GM19395 (cell line): Measurements from ENCODE around the gene CNOT2.
A peak's percentile ranks its signal among the peaks of the same experiment; 100 is the strongest.
"Not testable (repeated sequence)": the region's sequence is repeated elsewhere in the genome, so short reads cannot be mapped to it uniquely, and the experiment has no call there.

Source experiments
- ATAC-seq: cut with Tn5 transposase; IDR thresholded peaks from one replicate; pipeline ENCODE4 v1.9.1; 2021; ENCODE audit warnings: mild to moderate bottlenecking, moderate library complexity; ENCODE audit not compliant: unreplicated experiment

CNOT2 gene

DNA sequence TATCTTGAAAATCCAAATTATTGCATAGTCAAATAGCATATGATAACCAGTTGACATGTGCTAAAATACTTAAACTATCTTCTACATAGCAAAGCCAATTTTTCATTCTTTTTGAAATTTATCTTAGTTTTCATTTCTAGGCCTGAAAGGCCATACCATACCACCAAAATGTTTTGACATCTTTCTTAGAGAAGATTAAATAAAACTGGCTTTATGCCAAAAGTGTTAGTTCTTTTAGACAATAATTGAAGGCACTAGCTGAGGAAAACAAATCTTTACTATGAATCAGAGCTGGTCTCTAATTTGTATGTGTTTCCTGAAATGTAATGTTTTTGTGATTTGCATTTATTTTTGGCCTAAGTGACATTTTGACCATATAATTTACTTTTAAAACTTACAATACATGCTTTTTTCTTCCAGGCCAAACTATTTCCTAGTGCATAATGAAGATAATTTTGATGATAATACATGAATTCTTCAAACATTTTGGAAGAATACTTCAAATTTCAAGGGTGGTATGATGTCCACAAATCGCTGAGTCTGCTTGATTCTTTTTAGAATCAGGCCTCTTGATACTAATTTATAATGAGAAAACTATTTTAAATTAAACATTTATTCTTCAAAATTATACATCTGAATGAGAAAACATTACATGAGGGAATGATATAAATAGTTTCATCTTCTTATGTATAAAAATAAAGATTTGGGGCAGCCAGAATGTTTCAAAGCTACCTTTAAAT lies 116.4 kb downstream of the CNOT2 start:
- no peak for ATAC-seq

DNA sequence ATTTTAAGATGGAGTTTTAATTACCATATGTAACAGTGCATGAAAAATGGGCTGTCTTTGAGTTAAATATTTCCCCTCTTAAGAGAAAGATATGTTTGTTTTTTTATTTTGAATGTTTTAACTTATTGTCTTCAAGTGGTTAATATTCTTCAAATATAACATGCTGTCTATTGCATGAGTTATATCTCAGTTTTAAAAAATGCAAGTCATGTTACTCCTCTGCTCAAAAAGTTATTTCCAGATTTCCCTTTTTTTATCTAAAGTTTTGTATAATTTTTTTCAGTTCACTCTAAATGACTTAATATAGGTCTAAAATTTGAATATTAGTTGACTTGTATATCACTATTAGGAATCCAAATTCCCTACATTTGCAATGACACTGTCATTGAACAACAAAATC lies 117.0 kb downstream of the CNOT2 start:
- no peak for ATAC-seq

DNA sequence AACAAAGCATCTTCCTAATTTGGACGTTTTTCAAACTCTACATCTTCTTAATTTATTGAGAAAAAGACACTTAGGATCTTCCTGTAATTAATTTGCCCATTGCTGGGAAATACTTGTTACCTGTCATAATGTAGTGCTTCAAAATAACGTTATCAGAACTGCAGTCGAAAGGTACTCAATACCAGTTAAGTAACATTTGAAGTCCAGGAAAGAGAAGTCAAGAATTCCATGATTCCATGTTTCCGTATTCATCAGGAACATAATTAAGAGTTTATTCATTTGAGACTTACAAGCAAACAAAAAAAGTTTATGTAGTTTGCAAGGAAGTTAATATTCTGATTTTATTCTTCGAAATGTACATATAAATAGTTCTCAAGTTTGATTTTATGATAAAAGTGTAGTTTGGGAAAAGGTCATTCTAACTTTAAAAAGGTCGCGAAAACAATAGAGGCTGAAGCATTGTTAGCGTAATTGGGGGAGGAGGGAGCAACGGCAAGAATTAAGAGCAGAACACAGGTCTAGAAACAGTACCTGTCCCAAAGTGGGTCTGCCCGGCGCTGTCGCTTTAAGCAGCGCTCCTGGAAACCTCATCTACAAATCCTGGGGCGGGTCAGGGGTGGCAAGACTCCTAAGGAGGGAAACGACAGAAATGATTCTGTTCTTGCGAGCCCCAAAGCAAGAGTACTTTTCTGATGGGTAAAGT lies 121.6 kb downstream of the CNOT2 start:
- peak; percentile 1 for ATAC-seq

DNA sequence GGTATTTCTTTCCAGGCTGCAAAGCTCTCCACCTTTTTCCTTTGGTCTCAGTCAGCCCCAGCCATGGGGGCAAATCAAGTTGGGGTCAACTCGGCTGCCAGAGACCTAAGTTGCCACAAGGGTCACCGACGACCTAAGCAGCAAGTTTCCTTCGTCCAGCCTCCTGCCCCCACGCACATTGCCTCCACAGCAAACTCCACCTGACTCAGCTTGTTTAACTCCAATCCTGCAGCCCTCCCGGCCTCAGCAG lies 122.1 kb downstream of the CNOT2 start:
- no peak for ATAC-seq

DNA sequence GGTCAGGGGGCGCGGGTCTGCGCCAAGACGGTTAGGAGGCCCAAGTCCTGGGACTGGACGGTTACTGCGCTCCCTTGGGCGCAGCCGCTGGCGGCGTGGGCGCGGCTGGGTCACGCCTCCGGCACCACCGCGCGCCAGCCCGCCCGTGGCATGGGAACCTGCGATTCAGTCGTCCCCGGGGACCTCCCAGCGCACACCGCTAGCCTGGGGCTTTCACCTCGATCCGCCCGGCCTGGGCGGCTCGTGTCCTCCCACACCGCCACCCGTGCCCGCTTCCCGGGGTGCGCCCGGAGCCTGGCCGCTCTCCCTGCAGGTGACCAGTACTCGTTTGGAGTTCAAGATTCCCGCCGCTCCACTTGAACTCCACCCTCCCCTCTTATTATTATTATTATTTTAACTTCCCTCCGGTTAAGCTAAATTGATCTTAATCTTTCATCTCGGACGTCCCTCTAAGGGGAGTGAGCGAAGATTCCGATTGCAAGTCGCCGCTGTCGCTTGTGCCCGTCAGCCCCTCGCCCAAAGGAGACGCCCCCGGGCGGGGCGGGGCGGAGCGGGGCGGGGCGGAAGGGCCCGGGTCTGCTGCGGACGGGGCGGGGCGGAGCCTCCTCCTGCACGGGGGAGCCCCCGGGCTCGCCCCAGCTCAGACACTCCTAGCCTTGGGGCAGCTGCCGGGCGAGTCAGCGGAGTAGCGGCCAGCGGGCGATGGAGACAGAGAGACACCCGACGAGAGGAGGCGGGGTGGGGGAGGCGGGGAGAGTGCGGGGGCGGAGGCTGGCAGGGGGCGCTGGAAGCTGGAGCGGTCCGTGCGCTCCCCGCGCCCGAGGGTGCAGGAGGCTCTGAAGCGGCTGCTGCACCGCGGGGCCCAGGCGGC lies 122.7 kb downstream of the CNOT2 start, which contains the start of gene KCNMB4:
KCNMB4 (plus strand) TSS at position 643 of the 871 bp plus-strand sequence. CDS start 445 bp downstream, outside the sequence.
- peak; percentile 80 for ATAC-seq

DNA sequence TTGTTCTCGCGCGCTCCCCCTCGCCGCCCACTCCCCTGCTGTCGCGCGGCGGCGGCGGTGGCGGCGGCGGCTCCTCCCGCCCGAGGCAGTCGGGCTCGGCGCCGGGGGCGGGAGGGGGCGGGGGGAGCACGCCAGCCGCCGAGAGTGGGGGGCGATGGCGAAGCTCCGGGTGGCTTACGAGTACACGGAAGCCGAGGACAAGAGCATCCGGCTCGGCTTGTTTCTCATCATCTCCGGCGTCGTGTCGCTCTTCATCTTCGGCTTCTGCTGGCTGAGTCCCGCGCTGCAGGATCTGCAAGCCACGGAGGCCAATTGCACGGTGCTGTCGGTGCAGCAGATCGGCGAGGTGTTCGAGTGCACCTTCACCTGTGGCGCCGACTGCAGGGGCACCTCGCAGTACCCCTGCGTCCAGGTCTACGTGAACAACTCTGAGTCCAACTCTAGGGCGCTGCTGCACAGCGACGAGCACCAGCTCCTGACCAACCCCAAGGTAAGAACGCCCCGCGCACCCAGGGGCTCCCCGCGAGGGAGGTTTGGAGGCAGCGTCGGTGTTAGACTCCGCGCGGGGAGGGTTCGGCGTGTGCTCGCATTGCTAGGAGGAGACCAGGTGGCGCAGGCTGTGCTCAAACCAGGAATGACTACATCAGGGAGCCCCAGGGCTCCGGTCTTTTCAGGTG lies 123.5 kb downstream of the CNOT2 start:
- ATAC-seq, result peak; percentile 55

DNA sequence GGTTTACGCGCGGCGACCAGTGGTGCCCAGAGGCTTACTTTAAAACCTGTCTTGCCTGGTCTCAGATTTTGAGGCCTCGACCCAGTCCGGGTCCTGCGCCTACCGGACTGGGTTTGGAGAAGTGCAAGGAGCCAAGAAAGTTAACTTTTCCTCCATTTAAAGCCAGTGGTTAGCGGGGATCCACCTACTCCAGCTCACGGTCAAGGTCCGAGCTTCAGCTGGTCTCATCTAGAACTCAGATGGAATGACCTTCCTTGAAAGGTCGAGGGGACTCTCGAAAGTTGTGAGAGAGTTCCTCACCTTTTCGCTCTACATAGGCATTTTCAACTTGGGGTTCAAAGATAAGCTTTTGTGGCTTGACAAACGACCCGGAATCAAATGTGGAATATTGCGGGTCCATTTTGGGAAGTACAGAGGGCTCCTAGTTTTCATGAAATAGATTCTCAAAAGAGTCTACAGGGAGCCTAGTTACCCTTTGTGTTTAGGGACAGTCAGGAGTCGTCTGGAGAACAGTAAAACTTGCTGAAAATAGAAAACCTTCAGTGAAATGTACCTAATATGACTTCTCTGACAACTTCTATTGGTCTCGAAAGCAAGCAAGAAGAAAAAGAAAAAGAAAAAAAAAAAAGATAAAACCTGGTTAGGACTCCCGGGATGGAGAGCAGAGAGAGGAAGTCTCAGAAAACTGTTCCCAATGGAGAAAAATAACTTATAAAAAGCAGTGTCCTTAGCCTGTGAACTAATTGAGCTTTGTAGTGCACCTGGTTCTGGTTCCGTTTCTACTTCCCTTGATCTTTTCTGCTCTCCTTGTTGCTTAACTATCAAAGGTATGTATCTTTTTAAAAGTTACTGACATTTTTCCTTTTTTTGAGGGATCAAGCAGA lies 124.3 kb downstream of the CNOT2 start:
- no peak for ATAC-seq

DNA sequence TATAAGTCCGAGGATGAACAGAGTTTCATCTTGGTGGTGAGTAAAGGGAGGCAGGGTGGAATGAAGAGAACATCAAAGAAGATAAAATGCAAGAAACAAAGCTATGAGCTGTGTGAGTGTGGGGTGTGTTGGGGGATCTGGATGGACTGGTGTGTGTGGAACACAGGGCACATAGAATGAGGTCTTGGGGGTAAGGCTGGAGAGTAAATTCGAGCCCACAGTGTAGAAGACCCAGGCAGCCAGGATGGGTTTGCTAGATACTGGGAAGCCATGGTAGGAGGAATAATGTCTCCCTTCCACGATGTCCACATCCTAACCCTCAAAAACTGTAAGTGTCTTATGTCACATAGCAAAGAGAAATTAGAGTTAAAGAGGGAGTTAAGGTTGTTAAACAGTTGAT lies 129.6 kb downstream of the CNOT2 start:
- ATAC-seq, result no peak

DNA sequence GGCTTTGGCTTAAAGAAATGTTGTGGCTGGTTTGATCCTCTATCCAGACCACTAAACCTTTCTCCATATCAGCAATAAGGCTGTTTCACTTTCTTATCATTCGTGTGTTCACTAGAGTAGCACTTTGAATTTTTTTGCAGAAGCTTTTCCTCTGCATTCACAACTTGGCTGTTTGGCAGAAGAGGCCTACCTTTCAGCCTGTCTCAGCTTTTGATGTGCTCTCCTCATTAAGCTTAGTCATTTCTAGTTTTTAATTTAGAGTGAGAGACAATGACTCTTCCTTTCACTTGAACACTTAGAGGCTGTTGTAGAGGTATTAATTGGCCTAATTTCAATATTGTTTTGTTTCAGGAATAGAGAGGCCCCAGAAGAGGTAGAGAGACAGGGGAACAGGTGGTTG lies 136.6 kb downstream of the CNOT2 start:
- ATAC-seq, result no peak

DNA sequence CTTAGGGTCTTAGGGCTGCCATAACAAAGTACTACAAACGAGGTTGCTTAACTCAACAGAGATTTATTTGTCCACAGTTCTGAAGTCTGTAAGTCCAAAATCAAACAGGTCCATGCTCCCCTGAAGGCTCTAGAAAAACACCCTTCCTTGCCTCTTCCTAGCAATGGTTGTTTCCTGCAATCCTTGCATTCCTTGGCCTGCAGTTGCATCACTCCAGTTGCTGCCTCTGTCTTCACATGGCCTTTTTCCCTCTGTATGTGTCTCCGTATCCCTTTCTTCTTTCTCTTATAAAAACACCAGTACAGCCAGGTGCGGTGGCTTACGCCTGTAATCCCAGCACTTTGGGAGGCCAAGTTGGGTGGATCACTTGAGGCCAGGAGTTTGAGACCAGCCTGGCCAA lies 140.3 kb downstream of the CNOT2 start:
- ATAC-seq, result no peak

DNA sequence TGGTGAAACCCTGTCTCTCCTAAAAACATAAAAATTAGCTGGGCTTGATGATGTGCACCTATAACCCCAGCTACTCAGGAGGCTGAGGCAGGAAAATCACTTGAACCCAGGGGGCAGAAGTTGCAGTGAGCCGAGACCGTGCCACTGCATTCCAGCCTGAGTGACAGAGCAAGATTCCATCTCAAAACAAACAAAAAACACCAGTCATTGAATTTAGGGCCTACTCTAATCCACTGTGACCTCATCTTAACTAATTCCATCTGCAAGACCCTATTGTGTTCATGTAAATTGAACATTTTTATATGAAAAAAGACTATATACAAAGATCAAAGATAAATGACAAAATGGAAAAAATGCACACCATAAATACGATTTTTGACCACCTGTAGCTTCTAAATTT lies 140.7 kb downstream of the CNOT2 start:
- ATAC-seq, result no peak

DNA sequence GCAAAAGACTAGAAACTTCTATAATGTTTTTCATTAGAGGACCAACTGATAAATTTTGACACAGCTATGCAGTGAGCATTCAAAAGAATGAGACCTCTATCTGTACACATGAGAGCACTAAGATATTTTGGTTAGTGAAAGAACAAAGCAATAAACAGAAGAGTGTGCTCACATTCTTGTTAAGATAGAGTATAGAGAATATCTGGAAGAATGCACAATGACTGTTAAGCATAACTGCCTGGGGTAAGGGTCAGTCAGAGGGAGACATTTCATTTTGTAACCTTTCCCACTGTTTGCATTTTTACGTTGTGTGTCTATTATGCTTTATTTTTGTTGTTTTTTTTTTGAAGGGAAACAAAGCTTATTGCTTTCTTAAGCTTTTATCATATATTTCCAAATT lies 143.5 kb downstream of the CNOT2 start:
- ATAC-seq, result no peak

DNA sequence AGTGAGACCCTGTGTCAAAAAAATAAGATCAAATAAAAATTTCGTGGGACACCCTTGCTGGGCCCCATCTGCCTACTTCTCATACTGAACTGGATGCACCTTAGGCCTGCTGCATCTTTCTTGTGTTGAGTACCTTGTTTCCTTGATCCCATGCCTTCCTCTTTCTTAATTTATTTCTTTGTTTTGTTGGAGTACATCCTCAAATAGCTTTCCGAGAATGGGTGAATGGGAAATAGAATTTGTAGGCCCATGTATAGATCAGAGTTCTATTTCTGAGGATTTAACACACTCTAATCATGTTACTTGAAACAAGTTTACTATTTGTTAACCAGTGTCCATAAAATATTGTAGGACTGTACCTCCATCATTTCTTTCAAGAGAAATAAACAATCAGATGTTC lies 146.4 kb downstream of the CNOT2 start:
- ATAC-seq, result no peak

DNA sequence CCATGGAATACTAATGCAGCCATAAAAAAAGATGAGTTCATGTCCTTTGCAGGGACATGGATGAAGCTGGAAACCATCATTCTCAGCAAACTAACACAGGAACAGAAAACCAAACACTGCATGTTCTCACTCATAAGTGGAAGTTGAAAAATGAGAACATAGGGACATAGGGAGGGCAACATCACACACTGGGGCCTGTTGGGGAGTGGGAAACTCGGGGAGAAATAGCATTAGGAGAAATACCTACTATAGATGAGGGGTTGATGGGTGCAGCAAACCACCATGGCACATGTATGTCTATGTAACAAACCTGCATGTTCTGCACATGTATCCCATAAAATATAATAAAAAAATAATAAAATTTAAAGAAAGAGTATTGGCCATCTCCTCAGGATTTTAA lies 149.4 kb downstream of the CNOT2 start:
- not testable (repeated sequence) for ATAC-seq

DNA sequence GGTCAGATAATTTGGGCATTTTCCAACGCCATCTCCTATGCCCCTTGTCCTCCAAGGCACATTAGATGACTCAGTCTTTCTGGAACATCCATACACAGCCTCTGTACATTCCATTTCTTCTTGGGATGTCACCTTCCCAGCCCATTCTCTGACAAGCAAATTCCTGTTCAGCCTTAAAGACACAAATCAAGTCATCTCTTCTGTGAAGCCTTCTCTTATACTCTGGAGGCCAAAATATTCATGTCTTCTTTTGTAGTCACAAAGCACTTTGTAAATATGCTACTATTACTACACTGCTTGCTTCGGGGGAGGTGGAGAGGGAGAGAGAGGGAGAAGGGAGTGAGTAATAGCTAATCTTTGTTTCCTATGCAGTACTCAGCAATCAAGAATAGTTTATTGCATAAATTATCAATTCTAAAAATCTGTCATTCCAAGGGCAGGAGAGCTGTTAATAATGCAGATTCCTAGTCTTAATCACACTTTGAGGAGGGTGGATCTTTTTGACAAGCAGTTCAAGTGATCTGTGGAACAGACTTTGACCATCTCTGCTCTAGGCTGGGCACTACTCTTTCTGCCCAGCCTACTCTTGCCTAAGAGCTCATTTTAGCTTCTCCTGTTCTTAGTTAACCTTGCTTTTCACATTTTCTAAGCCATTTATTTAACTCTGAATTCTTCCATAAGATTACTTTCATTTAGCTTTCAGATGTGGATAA lies 150.7 kb downstream of the CNOT2 start:
- no peak for ATAC-seq

DNA sequence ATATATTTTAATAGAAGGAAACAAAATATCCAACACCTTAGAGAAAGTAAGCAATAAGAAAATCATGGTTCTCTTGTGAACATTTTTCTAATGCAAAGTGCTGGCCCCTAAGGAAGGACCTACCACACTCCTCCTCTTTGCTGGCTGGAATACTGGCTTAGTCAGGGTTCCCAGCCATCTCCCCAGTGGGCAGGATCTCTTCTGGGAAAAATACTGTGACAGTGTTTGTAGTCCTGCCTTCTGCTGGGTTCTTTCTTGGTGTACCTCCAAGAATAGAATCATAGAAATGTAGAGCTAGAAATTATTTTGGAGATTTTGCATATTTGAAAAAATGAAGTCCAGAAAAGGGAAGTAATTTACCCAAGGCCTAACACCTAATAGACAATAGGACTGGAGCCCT lies 154.8 kb downstream of the CNOT2 start:
- ATAC-seq, result no peak

DNA sequence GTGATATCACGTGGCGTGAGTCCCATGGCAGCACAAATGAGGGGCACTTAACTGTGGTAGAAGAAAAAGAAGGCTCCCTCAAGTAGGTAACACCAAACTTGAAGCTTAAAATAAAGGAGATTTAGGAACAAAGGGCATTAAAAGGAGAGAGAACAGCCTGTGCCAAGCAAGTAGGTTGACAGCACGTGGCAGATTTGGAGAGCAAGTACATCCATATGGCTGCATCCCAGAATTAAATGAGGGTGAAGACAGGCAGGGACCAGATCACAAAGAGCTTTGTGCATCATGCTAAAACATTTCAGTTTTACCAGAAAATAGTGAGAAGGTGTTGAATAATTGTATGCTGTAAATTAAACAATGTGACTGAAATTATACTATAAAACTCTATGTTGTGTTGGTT lies 155.6 kb downstream of the CNOT2 start:
- no peak for ATAC-seq

DNA sequence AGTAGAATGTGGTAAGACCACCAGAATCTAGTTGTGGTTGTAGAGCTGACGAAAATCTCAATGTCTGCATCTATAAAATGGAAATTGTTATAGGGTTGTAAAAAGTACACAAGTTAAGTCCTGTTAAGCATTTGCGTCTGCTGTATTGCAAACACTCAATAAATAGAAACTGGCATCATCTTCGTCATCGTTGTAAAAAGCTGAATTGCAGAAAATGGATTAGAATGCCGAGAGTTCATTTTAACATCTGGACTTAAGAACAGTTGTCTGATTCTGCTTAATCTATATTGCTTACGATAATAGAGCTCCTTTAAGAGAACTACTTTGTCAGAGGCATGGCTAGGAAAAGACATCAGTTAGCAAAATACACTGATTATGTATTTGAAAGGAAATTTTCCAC lies 156.1 kb downstream of the CNOT2 start:
- no peak for ATAC-seq

DNA sequence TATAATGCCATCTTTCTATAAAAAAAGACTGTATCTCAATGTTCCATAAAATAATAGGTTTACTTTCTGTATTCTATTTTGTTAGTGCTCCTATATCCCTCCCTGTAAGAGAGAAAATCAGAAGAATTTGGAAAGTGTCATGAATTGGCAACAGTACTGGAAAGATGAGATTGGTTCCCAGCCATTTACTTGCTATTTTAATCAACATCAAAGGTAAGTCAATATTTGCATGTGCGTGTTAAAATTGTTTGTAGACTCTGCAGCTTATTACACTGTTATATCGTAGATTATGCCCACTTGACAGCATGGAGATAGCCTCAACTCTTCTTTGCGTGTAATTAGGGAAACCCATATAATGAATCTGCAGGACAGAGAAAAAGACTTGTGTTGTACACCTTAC lies 156.9 kb downstream of the CNOT2 start:
- no peak for ATAC-seq

DNA sequence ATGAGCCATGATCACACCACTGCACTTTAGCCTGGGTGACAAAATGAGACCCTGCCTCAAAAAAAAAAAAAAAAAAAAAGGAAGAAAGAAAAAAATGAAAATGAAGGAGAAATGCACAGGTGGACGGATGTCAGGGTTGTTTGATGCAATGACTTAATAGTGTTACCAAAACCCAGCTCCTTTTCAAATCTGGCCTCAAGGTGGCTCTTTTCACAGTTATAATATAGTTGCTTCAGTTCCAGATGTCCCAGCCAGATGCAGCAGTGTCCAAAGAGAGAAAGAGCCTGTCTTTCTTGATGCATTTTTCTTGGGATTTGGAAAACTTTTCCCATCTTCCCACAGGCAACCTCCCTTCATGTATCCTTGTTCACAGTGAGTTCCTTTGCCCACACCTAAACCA lies 159.4 kb downstream of the CNOT2 start:
- ATAC-seq, result no peak
